ENCODE measurements around the gene BIRC7.
A peak's percentile ranks its signal among the peaks of the same experiment; 100 is the strongest.

DNA sequence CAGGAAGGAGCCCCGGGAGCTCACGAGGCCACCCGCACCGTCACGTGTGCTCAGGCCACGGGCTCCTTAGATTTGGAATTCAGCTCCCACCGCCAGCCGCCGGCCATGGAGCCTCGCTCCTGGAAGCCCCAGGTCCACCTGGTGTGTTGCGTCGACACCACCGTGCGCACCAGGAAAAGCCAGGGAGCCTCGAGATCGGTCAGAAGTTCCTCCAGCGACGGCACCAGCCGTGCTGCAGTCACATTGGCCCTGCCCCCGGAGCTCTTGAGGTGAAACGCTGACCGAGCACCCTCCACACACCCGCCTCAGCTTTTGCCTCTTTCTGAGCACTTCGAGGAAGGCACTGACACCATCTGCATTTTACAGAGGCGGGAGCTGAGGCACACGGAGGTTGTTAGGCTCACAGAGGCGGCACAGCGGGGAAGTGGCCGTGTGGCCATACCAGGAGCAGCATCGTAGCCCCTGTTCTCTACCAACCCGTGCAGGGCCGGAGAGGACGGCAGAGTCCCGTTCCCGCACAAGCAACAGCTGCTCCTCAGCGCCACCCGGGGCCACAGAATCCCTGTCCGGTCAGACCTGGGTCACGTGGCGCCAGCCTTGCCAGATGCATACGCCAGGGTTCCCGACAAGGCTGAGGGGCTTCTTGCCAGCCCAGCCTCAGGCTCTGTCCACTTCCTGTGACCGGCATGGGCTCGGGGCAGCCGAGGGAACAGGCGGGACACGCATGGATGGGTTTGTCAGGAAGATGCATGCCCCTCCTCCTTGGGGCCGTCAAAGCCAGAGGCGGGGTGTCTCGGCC is 11.0 kb downstream of the BIRC7 start:
- TF ChIP-seq POLR2A (IDR thresholded peaks at IDR 0.05) = no peak
- TF ChIP-seq, protein P1, sequence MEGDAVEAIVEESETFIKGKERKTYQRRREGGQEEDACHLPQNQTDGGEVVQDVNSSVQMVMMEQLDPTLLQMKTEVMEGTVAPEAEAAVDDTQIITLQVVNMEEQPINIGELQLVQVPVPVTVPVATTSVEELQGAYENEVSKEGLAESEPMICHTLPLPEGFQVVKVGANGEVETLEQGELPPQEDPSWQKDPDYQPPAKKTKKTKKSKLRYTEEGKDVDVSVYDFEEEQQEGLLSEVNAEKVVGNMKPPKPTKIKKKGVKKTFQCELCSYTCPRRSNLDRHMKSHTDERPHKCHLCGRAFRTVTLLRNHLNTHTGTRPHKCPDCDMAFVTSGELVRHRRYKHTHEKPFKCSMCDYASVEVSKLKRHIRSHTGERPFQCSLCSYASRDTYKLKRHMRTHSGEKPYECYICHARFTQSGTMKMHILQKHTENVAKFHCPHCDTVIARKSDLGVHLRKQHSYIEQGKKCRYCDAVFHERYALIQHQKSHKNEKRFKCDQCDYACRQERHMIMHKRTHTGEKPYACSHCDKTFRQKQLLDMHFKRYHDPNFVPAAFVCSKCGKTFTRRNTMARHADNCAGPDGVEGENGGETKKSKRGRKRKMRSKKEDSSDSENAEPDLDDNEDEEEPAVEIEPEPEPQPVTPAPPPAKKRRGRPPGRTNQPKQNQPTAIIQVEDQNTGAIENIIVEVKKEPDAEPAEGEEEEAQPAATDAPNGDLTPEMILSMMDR (IDR thresholded peaks at IDR 0.05) = peak in 1 of 7 experiments; percentile 6
